Esophagus muscularis mucosa (tissue), 4 donors: ENCODE results near the gene PDE8B. TPM values are rescaled to one million over a fixed set of nuclear protein-coding genes. Genes with fewer than 3 reads are reported as not detected.

Experiments
- DNase-seq: peaks from one replicate; pipeline ENCODE4 v3.0.0-alpha.2; 2017; ENCODE audit errors: extremely low spot score
- H3K27ac ChIP-seq, 4 donors: fragments of 200-600 bp; sonication (generic); replicated peaks in 1 of 4; 1 replicate in 3 of 4; 2 replicates in 1 of 4; pipeline ENCODE4 v1.5.1; 2016 to 2019; ENCODE audit warnings: mild to moderate bottlenecking in 1 of 4
- H3K27me3 ChIP-seq, 4 donors: fragments of 200-600 bp; sonication (generic); one replicate each; pipeline versions ENCODE4 v1.5.1 to v1.6.0; 2016 to 2019
- H3K36me3 ChIP-seq, 4 donors: fragments of 200-600 bp; sonication (generic); one replicate each; pipeline ENCODE4 v1.5.1; 2016 to 2019
- H3K4me1 ChIP-seq, 4 donors: fragments of 200-600 bp; sonication (generic); one replicate each; pipeline ENCODE4 v1.5.1; 2016 to 2019
- H3K4me3 ChIP-seq, 4 donors: fragments of 200-600 bp; sonication (generic); 1 replicate in 2 of 4; 2 replicates in 2 of 4; pipeline ENCODE4 v1.5.1; 2016 to 2019; ENCODE audit warnings: mild to moderate bottlenecking in 4 of 4, moderate library complexity in 1 of 4
- H3K9me3 ChIP-seq, 4 donors: fragments of 200-600 bp; sonication (generic); 1 replicate in 3 of 4; 2 replicates in 1 of 4; pipeline ENCODE4 v1.5.1; 2016 to 2019
- CTCF ChIP-seq, 3 experiments: fragments of 200-600 bp in 2 of 3; fragments of 450-650 bp in 1 of 3; sonication (generic) in 2 of 3; IDR thresholded peaks; one replicate each; pipeline ENCODE4 v1.5.1; 2017 to 2019; ENCODE audit warnings: antibody characterized with exemption in 3 of 3, mild to moderate bottlenecking in 2 of 3, moderate library complexity in 1 of 3
- EP300 ChIP-seq: sonication (generic); formaldehyde crosslinking; IDR thresholded peaks from one replicate; pipeline ENCODE4 v1.6.1; 2017; ENCODE audit warnings: antibody characterized with exemption
- POLR2A ChIP-seq: fragments of 450-650 bp; IDR thresholded peaks from one replicate; pipeline ENCODE4 v1.6.1; 2017; ENCODE audit warnings: antibody characterized with exemption, moderate library complexity, mild to moderate bottlenecking, low read depth
- POLR2AphosphoS5 ChIP-seq, 2 donors: sonication (generic); formaldehyde crosslinking; IDR thresholded peaks; one replicate each; pipeline ENCODE4 v1.6.1; 2017; ENCODE audit warnings: antibody characterized with exemption in 2 of 2
- WGBS: methylation state at CpG from one replicate; pipeline ENCODE4 v1.1.5; 2018; 5-methylcytosine and 5-hydroxymethylcytosine counted together
- intact Hi-C: fragments of 100-400 bp; cut with DNase I; formaldehyde crosslinking; loops from one replicate; pipeline ENCODE4 v1.15.1; 2023
- total RNA-seq, 4 donors: library from RNA; depleted of rRNA; stranded (reverse); fragments of >200 nt; gene quantifications; one replicate each; pipeline versions ENCODE4 v1.1.0 to v1.2.1, GENCODE V29; 2016

Gene PDE8B
- total RNA-seq, 4 donors from 2014 or later: 0.83 to 7.1 (median 1.5) TPM

- Histone ChIP-seq H3K4me1 (no peaks in the 10 kb centered on the region), H3K27me3 (no peaks in the 10 kb centered on the region), H3K9me3 (no peaks in the 10 kb centered on the region), H3K36me3 (no peaks in the 10 kb centered on the region), H3K27ac (no peak overlapping the region), H3K4me3 (no peak overlapping the region)
- intact Hi-C loops: no loop called here
- WGBS: 46% methylated on average over 1 of the region's 1 CpG
- DNase-seq: no peak
- no peak for TF ChIP-seq CTCF (IDR thresholded peaks at IDR 0.05)
- no peak for TF ChIP-seq POLR2A
- no peak for TF ChIP-seq EP300
- TF ChIP-seq POLR2AphosphoS5 (IDR thresholded peaks at IDR 0.05): no peak
Observed at GRCh38 chr5:77272206-77272605, 61.7 kb downstream of the PDE8B start.

DNA sequence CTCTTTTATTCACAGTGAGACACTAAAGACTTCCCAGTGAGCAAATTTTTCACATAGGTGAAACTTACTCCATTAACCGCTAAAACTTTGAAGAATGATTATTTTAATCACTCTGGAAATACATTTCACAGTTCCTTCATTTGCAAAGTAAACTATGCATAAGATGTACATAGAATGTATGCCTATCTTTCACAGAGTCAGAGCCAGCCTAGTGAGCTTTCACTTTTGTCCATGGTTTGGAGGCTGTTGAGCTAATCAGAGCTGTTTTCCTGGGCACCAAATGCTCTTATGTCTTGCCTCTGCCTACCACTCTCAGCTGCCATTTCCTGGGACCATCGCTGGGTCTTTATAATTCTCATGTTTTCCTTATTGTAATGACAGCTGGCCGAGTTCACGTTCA is 67.3 kb downstream of the PDE8B start:
- no peaks in the 10 kb centered on the region for H3K9me3 ChIP-seq
- DNase-seq: no peak
- no peaks in the 10 kb centered on the region for H3K36me3 ChIP-seq
- 87% methylated on average over 4 of the region's 4 CpGs for WGBS
- no peak overlapping the region for H3K4me3 ChIP-seq
- H3K27me3 ChIP-seq: no peaks in the 10 kb centered on the region
- TF ChIP-seq CTCF (IDR thresholded peaks at IDR 0.05) (no peak), POLR2AphosphoS5 (IDR thresholded peaks at IDR 0.05) (no peak), EP300 (no peak), POLR2A (no peak)
- H3K27ac ChIP-seq: no peak overlapping the region
- intact Hi-C loops: no loop called here
- H3K4me1 ChIP-seq: peaks cover 0 to 7% (median 0%) of the 10 kb centered on the region in 4 donors

GRCh38 chr5:77280036-77280435 is 69.6 kb downstream of the PDE8B start:
- H3K4me1 ChIP-seq: peaks cover 0 to 7% (median 0%) of the 10 kb centered on the region in 4 donors
- peak; percentile 34 for DNase-seq
- no peaks in the 10 kb centered on the region for H3K27me3 ChIP-seq
- TF ChIP-seq POLR2A (no peak), EP300 (no peak), CTCF (IDR thresholded peaks at IDR 0.05) (no peak), POLR2AphosphoS5 (IDR thresholded peaks at IDR 0.05) (no peak)
- WGBS: 88% methylated on average over 1 of the region's 3 CpGs
- no peak overlapping the region for H3K27ac ChIP-seq
- H3K4me3 ChIP-seq: no peak overlapping the region
- intact Hi-C loops: no loop called here
- no peaks in the 10 kb centered on the region for H3K36me3 ChIP-seq
- peaks cover 0 to 2% (median 0%) of the 10 kb centered on the region in 4 donors for H3K9me3 ChIP-seq

GRCh38 chr5:77281969-77282336 is 71.5 kb downstream of the PDE8B start:
- H3K27me3 ChIP-seq: no peaks in the 10 kb centered on the region
- DNase-seq: peak; percentile 87
- TF ChIP-seq POLR2A (no peak), CTCF (IDR thresholded peaks at IDR 0.05) (no peak), POLR2AphosphoS5 (IDR thresholded peaks at IDR 0.05) (no peak), EP300 (no peak)
- H3K9me3 ChIP-seq: peaks cover 0 to 2% (median 0%) of the 10 kb centered on the region in 4 donors
- H3K36me3 ChIP-seq: no peaks in the 10 kb centered on the region
- peaks cover 0 to 7% (median 0%) of the 10 kb centered on the region in 4 donors for H3K4me1 ChIP-seq
- H3K27ac ChIP-seq: no peak overlapping the region
- H3K4me3 ChIP-seq: no peak overlapping the region
- intact Hi-C loops: no loop called here
- WGBS: 88% methylated on average over 3 of the region's 3 CpGs

DNA sequence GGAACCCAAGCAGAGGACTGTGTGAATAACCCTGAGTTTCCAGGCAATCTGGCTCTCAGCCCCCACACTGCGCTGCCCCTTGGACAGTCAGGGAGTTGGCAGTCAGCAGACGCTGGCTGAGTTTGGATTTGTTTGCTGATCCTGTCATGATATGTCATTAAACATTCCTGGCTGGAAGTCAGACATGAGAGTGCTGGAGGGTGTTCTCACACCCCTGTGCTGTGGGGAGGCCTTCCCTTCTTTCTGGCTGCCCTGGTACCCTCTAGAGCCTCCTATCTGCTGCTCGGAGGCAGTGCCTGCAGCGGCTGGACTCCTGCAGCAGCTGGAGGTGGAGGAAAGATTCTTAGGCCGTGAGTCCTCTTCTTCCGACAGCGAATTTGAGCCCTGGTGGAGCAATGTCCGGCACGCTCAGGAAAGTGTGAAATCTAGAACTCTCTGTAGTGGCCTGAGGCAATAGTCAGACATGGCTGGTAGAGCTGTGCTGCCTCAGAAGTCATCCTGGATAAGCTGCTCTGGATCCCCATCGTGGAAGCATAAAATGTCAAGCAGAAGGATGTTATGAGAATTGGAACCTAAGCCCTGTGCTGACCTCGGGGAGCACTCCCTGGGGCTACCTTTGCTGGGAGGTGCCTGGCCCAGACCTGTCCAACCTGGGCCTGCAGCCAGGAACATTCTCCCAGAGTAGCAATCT is 72.0 kb downstream of the PDE8B start:
- 60% methylated on average over 7 of the region's 11 CpGs for WGBS
- peak; percentile 85 for DNase-seq

More for the DNA sequence above, 72.0 kb downstream of the PDE8B start:
- peaks cover 0 to 7% (median 0%) of the 10 kb centered on the region in 4 donors for H3K4me1 ChIP-seq
- H3K9me3 ChIP-seq: peaks cover 0 to 2% (median 0%) of the 10 kb centered on the region in 4 donors
- H3K4me3 ChIP-seq: no peak overlapping the region
- no peak overlapping the region for H3K27ac ChIP-seq
- H3K36me3 ChIP-seq: no peaks in the 10 kb centered on the region
- intact Hi-C loops: no loop called here
- TF ChIP-seq CTCF (IDR thresholded peaks at IDR 0.05) (no peak), POLR2A (no peak), EP300 (no peak), POLR2AphosphoS5 (IDR thresholded peaks at IDR 0.05) (no peak)
- H3K27me3 ChIP-seq: no peaks in the 10 kb centered on the region
